NB4 (cell line): Measurements from ENCODE around the gene LONRF2.

ENCODE experiments used
- POLR2A ChIP-seq: IDR thresholded peaks from 2 replicates; pipeline ENCODE4 v1.6.1; 2011; ENCODE audit warnings: mild to moderate bottlenecking; ENCODE audit not compliant: insufficient read length; ENCODE audit errors: extremely low read depth
- TF ChIP-seq, protein P1 (sequence below): IDR thresholded peaks from one replicate; pipeline ENCODE4 v1.5.1; 2012; ENCODE audit warnings: low read depth, low read length
- TF ChIP-seq, protein P2 (sequence below): IDR thresholded peaks from 2 replicates; pipeline ENCODE4 v1.6.1; 2011; ENCODE audit warnings: low read depth, low read length

DNA sequence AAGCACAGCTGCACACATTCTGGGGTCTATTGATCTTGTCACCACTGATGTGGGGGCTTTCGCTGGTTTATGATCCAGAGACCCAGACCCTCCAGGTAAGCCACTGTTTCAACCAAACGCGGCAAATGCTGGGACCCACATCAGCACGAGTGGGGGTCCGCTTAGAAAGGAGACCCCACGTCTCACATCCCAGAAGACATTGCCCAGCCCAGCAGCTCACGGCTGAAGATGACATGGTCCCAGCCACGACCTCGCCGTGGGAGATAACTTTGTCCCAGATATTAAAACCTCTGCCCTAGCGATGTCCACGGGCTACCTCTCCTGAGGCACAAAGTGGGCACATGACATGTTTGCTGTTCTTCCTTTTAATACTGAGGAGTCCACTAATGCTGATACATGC, 43.8 kb downstream of the LONRF2 start:
- TF ChIP-seq, protein P1, sequence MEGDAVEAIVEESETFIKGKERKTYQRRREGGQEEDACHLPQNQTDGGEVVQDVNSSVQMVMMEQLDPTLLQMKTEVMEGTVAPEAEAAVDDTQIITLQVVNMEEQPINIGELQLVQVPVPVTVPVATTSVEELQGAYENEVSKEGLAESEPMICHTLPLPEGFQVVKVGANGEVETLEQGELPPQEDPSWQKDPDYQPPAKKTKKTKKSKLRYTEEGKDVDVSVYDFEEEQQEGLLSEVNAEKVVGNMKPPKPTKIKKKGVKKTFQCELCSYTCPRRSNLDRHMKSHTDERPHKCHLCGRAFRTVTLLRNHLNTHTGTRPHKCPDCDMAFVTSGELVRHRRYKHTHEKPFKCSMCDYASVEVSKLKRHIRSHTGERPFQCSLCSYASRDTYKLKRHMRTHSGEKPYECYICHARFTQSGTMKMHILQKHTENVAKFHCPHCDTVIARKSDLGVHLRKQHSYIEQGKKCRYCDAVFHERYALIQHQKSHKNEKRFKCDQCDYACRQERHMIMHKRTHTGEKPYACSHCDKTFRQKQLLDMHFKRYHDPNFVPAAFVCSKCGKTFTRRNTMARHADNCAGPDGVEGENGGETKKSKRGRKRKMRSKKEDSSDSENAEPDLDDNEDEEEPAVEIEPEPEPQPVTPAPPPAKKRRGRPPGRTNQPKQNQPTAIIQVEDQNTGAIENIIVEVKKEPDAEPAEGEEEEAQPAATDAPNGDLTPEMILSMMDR: no peak
- TF ChIP-seq POLR2A: no peak
- TF ChIP-seq, protein P2, sequence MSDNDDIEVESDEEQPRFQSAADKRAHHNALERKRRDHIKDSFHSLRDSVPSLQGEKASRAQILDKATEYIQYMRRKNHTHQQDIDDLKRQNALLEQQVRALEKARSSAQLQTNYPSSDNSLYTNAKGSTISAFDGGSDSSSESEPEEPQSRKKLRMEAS: no peak
